Right lung (tissue), 5 donors: ENCODE measurements around the gene PLK1. TPM values are rescaled to one million over a fixed set of nuclear protein-coding genes. Genes with fewer than 3 reads are reported as not detected.

Source experiments
- polyA plus RNA-seq, 5 donors: library from polyadenylated mRNA; unstranded; fragments of 120-200 nt; gene quantifications; one replicate each; pipeline versions ENCODE4 v1.2.1 to v1.2.3, GENCODE V29; 2013; ENCODE audit warnings: inconsistent platforms in 1 of 5, low replicate concordance in 1 of 5; ENCODE audit not compliant: insufficient read length in 5 of 5, insufficient read depth in 1 of 5

PLK1 gene
- polyA plus RNA-seq, 5 donors = 17.6 to 40.6 (median 22.4) TPM

Other genes with a start within 250 kb of the PLK1 start
- gene COG7, start 225.7 kb upstream of the PLK1 start, polyA plus RNA-seq = 10 to 100 TPM; 25.6 to 39.7 (median 33.0) TPM
- gene GGA2, start 168.4 kb upstream of the PLK1 start, polyA plus RNA-seq = 100 to 1,000 TPM; 135 to 163 (median 150) TPM
- 10 to 100 TPM; 21.4 to 29.3 (median 23.7) TPM for gene EARS2, start 121.5 kb upstream of the PLK1 start, polyA plus RNA-seq
- 10 to 100 TPM; 56.0 to 74.7 (median 68.7) TPM for gene UBFD1, start 121.2 kb upstream of the PLK1 start, polyA plus RNA-seq
- gene NDUFAB1, start 82.6 kb upstream of the PLK1 start, polyA plus RNA-seq = 10 to 100 TPM; 66.8 to 81.1 (median 73.9) TPM
- gene PALB2, start 37.6 kb upstream of the PLK1 start, polyA plus RNA-seq = 10 to 100 TPM; 13.1 to 19.2 (median 16.7) TPM
- gene DCTN5, start 37.4 kb upstream of the PLK1 start, polyA plus RNA-seq = 10 to 100 TPM; 45.5 to 73.0 (median 65.1) TPM
- gene ERN2, start 34.3 kb downstream of the PLK1 start, polyA plus RNA-seq = under 1 TPM; 0.08 to 0.19 (median 0.14) TPM
- under 1 TPM; 0.13 to 0.26 (median 0.22) TPM for gene CHP2, start 76.1 kb downstream of the PLK1 start, polyA plus RNA-seq
- 10 to 100 TPM; 45.5 to 65.5 (median 56.3) TPM for gene PRKCB, start 157.1 kb downstream of the PLK1 start, polyA plus RNA-seq